GM23338 (cell line): ENCODE measurements around the gene WDR20. TPM values are rescaled to one million over a fixed set of nuclear protein-coding genes. Genes with fewer than 3 reads are reported as not detected.

Experiments
- ATAC-seq: fragments of 200-7000 bp; cut with Tn5 transposase; 3 replicates; pipeline ENCODE4 v1.9.1; 2020
- DNase-seq: peaks from one replicate; pipeline ENCODE4 v3.0.0-alpha.2; 2015; ENCODE audit warnings: low spot score
- H2AFZ ChIP-seq: fragments of 200-600 bp; sonication (generic); 2 replicates; pipeline ENCODE4 v1.8.0; 2016; ENCODE audit warnings: antibody characterized with exemption, mild to moderate bottlenecking, moderate library complexity
- H3F3A ChIP-seq: fragments of 200-600 bp; sonication (generic); replicated peaks from 2 replicates; pipeline ENCODE4 v1.8.0; 2017; ENCODE audit warnings: antibody characterized with exemption, mixed run types, low read depth
- H3K27ac ChIP-seq: fragments of 200-600 bp; sonication (generic); 2 replicates; pipeline ENCODE4 v1.6.1; 2016; ENCODE audit warnings: low read depth
- H3K27me3 ChIP-seq: fragments of 200-600 bp; sonication (generic); 2 replicates; pipeline ENCODE4 v1.8.0; 2016; ENCODE audit warnings: mild to moderate bottlenecking, mixed run types, moderate library complexity; ENCODE audit not compliant: insufficient read depth
- H3K36me3 ChIP-seq: fragments of 200-600 bp; sonication (generic); 2 replicates; pipeline ENCODE4 v1.8.0; 2016; ENCODE audit warnings: mild to moderate bottlenecking; ENCODE audit not compliant: insufficient read depth
- H3K4me1 ChIP-seq: fragments of 200-600 bp; sonication (generic); 2 replicates; pipeline ENCODE4 v1.8.0; 2016; ENCODE audit warnings: mild to moderate bottlenecking, moderate library complexity; ENCODE audit not compliant: insufficient read depth
- H3K4me2 ChIP-seq: fragments of 200-600 bp; sonication (generic); 2 replicates; pipeline ENCODE4 v1.7.1; 2017; ENCODE audit warnings: mixed run types
- H3K4me3 ChIP-seq: fragments of 200-600 bp; sonication (generic); 2 replicates; pipeline ENCODE4 v1.6.1; 2016; ENCODE audit warnings: mixed run types
- H3K79me2 ChIP-seq: fragments of 200-600 bp; sonication (generic); replicated peaks from 2 replicates; pipeline ENCODE4 v1.8.0; 2017; ENCODE audit warnings: mild to moderate bottlenecking; ENCODE audit not compliant: insufficient read depth
- H3K9me2 ChIP-seq: fragments of 200-600 bp; sonication (generic); 2 replicates; pipeline ENCODE4 v1.8.0; 2017; ENCODE audit not compliant: insufficient read depth
- H4K20me1 ChIP-seq: fragments of 200-600 bp; sonication (generic); replicated peaks from 2 replicates; pipeline ENCODE4 v1.8.0; 2017; ENCODE audit warnings: mild to moderate bottlenecking; ENCODE audit not compliant: insufficient read depth
- H3K27ac Mint-ChIP-seq: 2 replicates; pipeline ENCODE4 v1.8.0; 2020; ENCODE audit warnings: inconsistent platforms, mild to moderate bottlenecking, moderate library complexity, mixed read lengths
- H3K27me3 Mint-ChIP-seq: 3 replicates; pipeline ENCODE4 v1.8.0; 2022; ENCODE audit warnings: low read depth, mild to moderate bottlenecking, moderate library complexity, mixed read lengths, inconsistent platforms; ENCODE audit not compliant: insufficient read depth, poor library complexity
- H3K36me3 Mint-ChIP-seq: 3 replicates; pipeline ENCODE4 v1.8.0; 2021; ENCODE audit warnings: low read depth, mild to moderate bottlenecking, inconsistent platforms, moderate library complexity, mixed read lengths
- H3K4me1 Mint-ChIP-seq: 3 replicates; pipeline ENCODE4 v1.8.0; 2020; ENCODE audit warnings: mild to moderate bottlenecking, inconsistent platforms, mixed read lengths
- H3K4me3 Mint-ChIP-seq: 3 replicates; pipeline ENCODE4 v1.8.0; 2021; ENCODE audit warnings: moderate library complexity, mild to moderate bottlenecking, inconsistent platforms, mixed read lengths
- H3K9me3 Mint-ChIP-seq: 3 replicates; pipeline ENCODE4 v1.8.0; 2020; ENCODE audit warnings: moderate library complexity, mild to moderate bottlenecking, inconsistent platforms, mixed read lengths
- CTCF ChIP-seq, 2 experiments: fragments of 200-600 bp in 1 of 2; sonication (generic) in 1 of 2; conservative IDR thresholded peaks; 2 replicates each; pipeline versions ENCODE4 v1.5.1 to v1.6.1; 2016 to 2017; ENCODE audit warnings: antibody characterized with exemption in 2 of 2, low read depth in 2 of 2, mild to moderate bottlenecking in 2 of 2, moderate library complexity in 1 of 2
- EZH2phosphoT487 ChIP-seq: fragments of 200-600 bp; sonication (generic); IDR thresholded peaks from one replicate; pipeline ENCODE4 v1.8.1; 2018; ENCODE audit warnings: antibody characterized with exemption; ENCODE audit not compliant: unreplicated experiment
- JUNB ChIP-seq: IDR thresholded peaks from one replicate; pipeline ENCODE4 v1.6.1; 2016; ENCODE audit warnings: antibody characterized with exemption; ENCODE audit not compliant: unreplicated experiment
- NANOG ChIP-seq: IDR thresholded peaks from 2 replicates; pipeline ENCODE4 v1.6.1; 2016; ENCODE audit warnings: antibody characterized with exemption, borderline replicate concordance
- STAT1 ChIP-seq: IDR thresholded peaks from one replicate; pipeline ENCODE4 v1.6.1; 2016; ENCODE audit warnings: antibody characterized with exemption; ENCODE audit not compliant: unreplicated experiment
- polyA plus RNA-seq: library from polyadenylated mRNA; unstranded; fragments of >200 nt; fragmentation: Nextera tagmentation; extraction: Ambion mirVana; gene quantifications from 2 replicates; pipeline ENCODE4 v1.2.1, GENCODE V29; 2016
- total RNA-seq: library from RNA; depleted of rRNA; stranded (reverse); fragments of >200 nt; shearing (Covaris generic); gene quantifications from 2 replicates; pipeline ENCODE4 v1.2.3, GENCODE V29; 2014
- TF ChIP-seq, protein P1 (sequence below): fragments of 250-450 bp; sonication (Bioruptor Pico); IDR thresholded peaks from 2 replicates; pipeline ENCODE4 v1.5.0; 2020; ENCODE audit warnings: mild to moderate bottlenecking, moderate library complexity
- TF ChIP-seq, protein P2 (sequence below): IDR thresholded peaks from 2 replicates; pipeline ENCODE4 v1.6.1; 2016; ENCODE audit warnings: antibody characterized with exemption
- TF ChIP-seq, protein P3 (sequence below): IDR thresholded peaks from one replicate; pipeline ENCODE4 v1.6.1; 2018; ENCODE audit warnings: antibody characterized with exemption; ENCODE audit not compliant: unreplicated experiment

WDR20 gene
- total and polyA plus RNA-seq, 2 experiments from 2014 or later = 17.9 to 21.0 TPM

- TF ChIP-seq CTCF (conservative IDR thresholded peaks at IDR 0.05; ENCODE audit: low read depth in 2 of 2) (no peak), STAT1 (no peak)
- TF ChIP-seq, protein P1, sequence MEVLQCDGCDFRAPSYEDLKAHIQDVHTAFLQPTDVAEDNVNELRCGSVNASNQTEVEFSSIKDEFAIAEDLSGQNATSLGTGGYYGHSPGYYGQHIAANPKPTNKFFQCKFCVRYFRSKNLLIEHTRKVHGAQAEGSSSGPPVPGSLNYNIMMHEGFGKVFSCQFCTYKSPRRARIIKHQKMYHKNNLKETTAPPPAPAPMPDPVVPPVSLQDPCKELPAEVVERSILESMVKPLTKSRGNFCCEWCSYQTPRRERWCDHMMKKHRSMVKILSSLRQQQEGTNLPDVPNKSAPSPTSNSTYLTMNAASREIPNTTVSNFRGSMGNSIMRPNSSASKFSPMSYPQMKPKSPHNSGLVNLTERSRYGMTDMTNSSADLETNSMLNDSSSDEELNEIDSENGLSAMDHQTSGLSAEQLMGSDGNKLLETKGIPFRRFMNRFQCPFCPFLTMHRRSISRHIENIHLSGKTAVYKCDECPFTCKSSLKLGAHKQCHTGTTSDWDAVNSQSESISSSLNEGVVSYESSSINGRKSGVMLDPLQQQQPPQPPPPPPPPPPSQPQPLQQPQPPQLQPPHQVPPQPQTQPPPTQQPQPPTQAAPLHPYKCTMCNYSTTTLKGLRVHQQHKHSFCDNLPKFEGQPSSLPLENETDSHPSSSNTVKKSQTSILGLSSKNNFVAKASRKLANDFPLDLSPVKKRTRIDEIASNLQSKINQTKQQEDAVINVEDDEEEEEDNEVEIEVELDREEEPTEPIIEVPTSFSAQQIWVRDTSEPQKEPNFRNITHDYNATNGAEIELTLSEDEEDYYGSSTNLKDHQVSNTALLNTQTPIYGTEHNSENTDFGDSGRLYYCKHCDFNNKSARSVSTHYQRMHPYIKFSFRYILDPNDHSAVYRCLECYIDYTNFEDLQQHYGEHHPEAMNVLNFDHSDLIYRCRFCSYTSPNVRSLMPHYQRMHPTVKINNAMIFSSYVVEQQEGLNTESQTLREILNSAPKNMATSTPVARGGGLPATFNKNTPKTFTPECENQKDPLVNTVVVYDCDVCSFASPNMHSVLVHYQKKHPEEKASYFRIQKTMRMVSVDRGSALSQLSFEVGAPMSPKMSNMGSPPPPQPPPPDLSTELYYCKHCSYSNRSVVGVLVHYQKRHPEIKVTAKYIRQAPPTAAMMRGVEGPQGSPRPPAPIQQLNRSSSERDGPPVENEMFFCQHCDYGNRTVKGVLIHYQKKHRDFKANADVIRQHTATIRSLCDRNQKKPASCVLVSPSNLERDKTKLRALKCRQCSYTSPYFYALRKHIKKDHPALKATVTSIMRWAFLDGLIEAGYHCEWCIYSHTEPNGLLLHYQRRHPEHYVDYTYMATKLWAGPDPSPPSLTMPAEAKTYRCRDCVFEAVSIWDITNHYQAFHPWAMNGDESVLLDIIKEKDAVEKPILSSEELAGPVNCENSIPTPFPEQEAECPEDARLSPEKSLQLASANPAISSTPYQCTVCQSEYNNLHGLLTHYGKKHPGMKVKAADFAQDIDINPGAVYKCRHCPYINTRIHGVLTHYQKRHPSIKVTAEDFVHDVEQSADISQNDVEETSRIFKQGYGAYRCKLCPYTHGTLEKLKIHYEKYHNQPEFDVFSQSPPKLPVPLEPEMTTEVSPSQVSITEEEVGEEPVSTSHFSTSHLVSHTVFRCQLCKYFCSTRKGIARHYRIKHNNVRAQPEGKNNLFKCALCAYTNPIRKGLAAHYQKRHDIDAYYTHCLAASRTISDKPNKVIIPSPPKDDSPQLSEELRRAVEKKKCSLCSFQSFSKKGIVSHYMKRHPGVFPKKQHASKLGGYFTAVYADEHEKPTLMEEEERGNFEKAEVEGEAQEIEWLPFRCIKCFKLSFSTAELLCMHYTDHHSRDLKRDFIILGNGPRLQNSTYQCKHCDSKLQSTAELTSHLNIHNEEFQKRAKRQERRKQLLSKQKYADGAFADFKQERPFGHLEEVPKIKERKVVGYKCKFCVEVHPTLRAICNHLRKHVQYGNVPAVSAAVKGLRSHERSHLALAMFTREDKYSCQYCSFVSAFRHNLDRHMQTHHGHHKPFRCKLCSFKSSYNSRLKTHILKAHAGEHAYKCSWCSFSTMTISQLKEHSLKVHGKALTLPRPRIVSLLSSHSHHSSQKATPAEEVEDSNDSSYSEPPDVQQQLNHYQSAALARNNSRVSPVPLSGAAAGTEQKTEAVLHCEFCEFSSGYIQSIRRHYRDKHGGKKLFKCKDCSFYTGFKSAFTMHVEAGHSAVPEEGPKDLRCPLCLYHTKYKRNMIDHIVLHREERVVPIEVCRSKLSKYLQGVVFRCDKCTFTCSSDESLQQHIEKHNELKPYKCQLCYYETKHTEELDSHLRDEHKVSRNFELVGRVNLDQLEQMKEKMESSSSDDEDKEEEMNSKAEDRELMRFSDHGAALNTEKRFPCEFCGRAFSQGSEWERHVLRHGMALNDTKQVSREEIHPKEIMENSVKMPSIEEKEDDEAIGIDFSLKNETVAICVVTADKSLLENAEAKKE = no peak
Observed at GRCh38 chr14:102140027-102140749, 491 bp downstream of the WDR20 start (continued).

GRCh38 chr14:102140750-102141145, 1.1 kb downstream of the WDR20 start:
- Histone ChIP-seq H3K9me2 (no peaks in the 10 kb centered on the region), H3K36me3 (no peaks in the 10 kb centered on the region), H3K4me3 (peak overlapping the region; percentile 65), H2AFZ (no peak overlapping the region), H3K27me3 (no peaks in the 10 kb centered on the region), H3K4me1 (peaks cover 29% of the 10 kb centered on the region), H3K79me2 (peaks cover 83% of the 10 kb centered on the region), H3K4me2 (peak overlapping the region; percentile 99), H3K27ac (no peak overlapping the region), H4K20me1 (peaks cover 19% of the 10 kb centered on the region), H3F3A (peaks cover 6% of the 10 kb centered on the region; the same call in 1 of the 2 replicates)
- DNase-seq (no peak), ATAC-seq (no peak)
- Mint-ChIP-seq H3K36me3 (no peaks in the 10 kb centered on the region; the same call in 1 of the 3 replicates), H3K4me3 (peak overlapping the region; percentile 95), H3K4me1 (peaks cover 26% of the 10 kb centered on the region), H3K27ac (no peak overlapping the region), H3K27me3 (peaks cover 10% of the 10 kb centered on the region), H3K9me3 (no peaks in the 10 kb centered on the region)
- no peak for TF ChIP-seq JUNB
- TF ChIP-seq EZH2phosphoT487 = no peak
- no peak for TF ChIP-seq NANOG
- TF ChIP-seq, protein P2, sequence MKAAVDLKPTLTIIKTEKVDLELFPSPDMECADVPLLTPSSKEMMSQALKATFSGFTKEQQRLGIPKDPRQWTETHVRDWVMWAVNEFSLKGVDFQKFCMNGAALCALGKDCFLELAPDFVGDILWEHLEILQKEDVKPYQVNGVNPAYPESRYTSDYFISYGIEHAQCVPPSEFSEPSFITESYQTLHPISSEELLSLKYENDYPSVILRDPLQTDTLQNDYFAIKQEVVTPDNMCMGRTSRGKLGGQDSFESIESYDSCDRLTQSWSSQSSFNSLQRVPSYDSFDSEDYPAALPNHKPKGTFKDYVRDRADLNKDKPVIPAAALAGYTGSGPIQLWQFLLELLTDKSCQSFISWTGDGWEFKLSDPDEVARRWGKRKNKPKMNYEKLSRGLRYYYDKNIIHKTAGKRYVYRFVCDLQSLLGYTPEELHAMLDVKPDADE = no peak
- TF ChIP-seq, protein P3, sequence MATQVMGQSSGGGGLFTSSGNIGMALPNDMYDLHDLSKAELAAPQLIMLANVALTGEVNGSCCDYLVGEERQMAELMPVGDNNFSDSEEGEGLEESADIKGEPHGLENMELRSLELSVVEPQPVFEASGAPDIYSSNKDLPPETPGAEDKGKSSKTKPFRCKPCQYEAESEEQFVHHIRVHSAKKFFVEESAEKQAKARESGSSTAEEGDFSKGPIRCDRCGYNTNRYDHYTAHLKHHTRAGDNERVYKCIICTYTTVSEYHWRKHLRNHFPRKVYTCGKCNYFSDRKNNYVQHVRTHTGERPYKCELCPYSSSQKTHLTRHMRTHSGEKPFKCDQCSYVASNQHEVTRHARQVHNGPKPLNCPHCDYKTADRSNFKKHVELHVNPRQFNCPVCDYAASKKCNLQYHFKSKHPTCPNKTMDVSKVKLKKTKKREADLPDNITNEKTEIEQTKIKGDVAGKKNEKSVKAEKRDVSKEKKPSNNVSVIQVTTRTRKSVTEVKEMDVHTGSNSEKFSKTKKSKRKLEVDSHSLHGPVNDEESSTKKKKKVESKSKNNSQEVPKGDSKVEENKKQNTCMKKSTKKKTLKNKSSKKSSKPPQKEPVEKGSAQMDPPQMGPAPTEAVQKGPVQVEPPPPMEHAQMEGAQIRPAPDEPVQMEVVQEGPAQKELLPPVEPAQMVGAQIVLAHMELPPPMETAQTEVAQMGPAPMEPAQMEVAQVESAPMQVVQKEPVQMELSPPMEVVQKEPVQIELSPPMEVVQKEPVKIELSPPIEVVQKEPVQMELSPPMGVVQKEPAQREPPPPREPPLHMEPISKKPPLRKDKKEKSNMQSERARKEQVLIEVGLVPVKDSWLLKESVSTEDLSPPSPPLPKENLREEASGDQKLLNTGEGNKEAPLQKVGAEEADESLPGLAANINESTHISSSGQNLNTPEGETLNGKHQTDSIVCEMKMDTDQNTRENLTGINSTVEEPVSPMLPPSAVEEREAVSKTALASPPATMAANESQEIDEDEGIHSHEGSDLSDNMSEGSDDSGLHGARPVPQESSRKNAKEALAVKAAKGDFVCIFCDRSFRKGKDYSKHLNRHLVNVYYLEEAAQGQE = no peak
